Neural cell (in vitro differentiated cells): ENCODE data around the gene ADAMTS4. TPM values are rescaled to one million over a fixed set of nuclear protein-coding genes. Genes with fewer than 3 reads are reported as not detected.
"Not testable (repeated sequence)": the region's sequence is repeated elsewhere in the genome, so short reads cannot be mapped to it uniquely, and the experiment has no call there.

Source experiments
- H2AFZ ChIP-seq: fragments of 200-600, 300-800 bp; sonication (generic), shearing (Covaris generic); 2 replicates; pipeline ENCODE4 v1.6.0; 2014; ENCODE audit warnings: low read depth, mild to moderate bottlenecking, antibody characterized with exemption, low read length, moderate library complexity
- H3F3A ChIP-seq: fragments of 200-600 bp; shearing (Covaris generic); 2 replicates; pipeline ENCODE4 v1.6.1; 2016; ENCODE audit warnings: mild to moderate bottlenecking, moderate library complexity, mixed read lengths, antibody characterized with exemption, low read length; ENCODE audit not compliant: insufficient read depth, poor library complexity, severe bottlenecking
- H3K27ac ChIP-seq: fragments of 200-600, 300-800 bp; sonication (generic), shearing (Covaris generic); 2 replicates; pipeline ENCODE4 v1.5.1; 2014; ENCODE audit warnings: mild to moderate bottlenecking, low read length, moderate library complexity
- H3K27me3 ChIP-seq: fragments of 300-800, 200-600 bp; sonication (generic), shearing (Covaris generic); 2 replicates; pipeline ENCODE4 v1.6.0; 2014; ENCODE audit warnings: mild to moderate bottlenecking, low read depth, low read length, moderate library complexity; ENCODE audit not compliant: insufficient read depth
- H3K36me3 ChIP-seq: fragments of 300-800, 200-600 bp; sonication (generic), shearing (Covaris generic); 2 replicates; pipeline ENCODE4 v1.5.1; 2014; ENCODE audit warnings: mild to moderate bottlenecking, antibody characterized with exemption, low read length, moderate library complexity; ENCODE audit not compliant: insufficient read depth
- H3K4me2 ChIP-seq: fragments of 300-800, 200-600 bp; sonication (generic), shearing (Covaris generic); 2 replicates; pipeline ENCODE4 v1.6.0; 2014; ENCODE audit warnings: mild to moderate bottlenecking, low read length
- H3K4me3 ChIP-seq: fragments of 300-800, 200-600 bp; sonication (generic), shearing (Covaris generic); 2 replicates; pipeline ENCODE4 v1.5.1; 2014; ENCODE audit warnings: mild to moderate bottlenecking, low read length, moderate library complexity
- H3K79me2 ChIP-seq: fragments of 200-600 bp; shearing (Covaris generic); replicated peaks from 2 replicates; pipeline ENCODE4 v1.6.0; 2014; ENCODE audit warnings: mild to moderate bottlenecking, low read length, moderate library complexity; ENCODE audit not compliant: insufficient read depth
- H3K9ac ChIP-seq: fragments of 300-800, 200-600 bp; sonication (generic), shearing (Covaris generic); 2 replicates; pipeline ENCODE4 v1.6.1; 2016; ENCODE audit warnings: mild to moderate bottlenecking, low read length, mixed read lengths
- H3K9me2 ChIP-seq: fragments of 200-600 bp; shearing (Covaris generic); 2 replicates; pipeline ENCODE4 v1.6.1; 2016; ENCODE audit warnings: mild to moderate bottlenecking, low read length, mixed read lengths; ENCODE audit not compliant: insufficient read depth
- H3K9me3 ChIP-seq: fragments of 200-600, 300-800 bp; sonication (generic), shearing (Covaris generic); 2 replicates; pipeline ENCODE4 v1.6.1; 2016; ENCODE audit warnings: mild to moderate bottlenecking, mixed run types, low read length, moderate library complexity, mixed read lengths
- H4K20me1 ChIP-seq: fragments of 200-600 bp; shearing (Covaris generic); 2 replicates; pipeline ENCODE4 v1.6.1; 2016; ENCODE audit warnings: mild to moderate bottlenecking, mixed run types; ENCODE audit not compliant: insufficient read depth
- EP300 ChIP-seq: fragments of 450-650 bp; conservative IDR thresholded peaks from 2 replicates; pipeline ENCODE4 v1.6.1; 2014; ENCODE audit warnings: antibody characterized with exemption, mild to moderate bottlenecking, moderate library complexity; ENCODE audit not compliant: poor library complexity, severe bottlenecking
- EZH2 ChIP-seq: fragments of 200-600, 300-800 bp; shearing (Covaris generic), sonication (generic); IDR thresholded peaks from 2 replicates; pipeline ENCODE4 v1.6.1; 2014; ENCODE audit warnings: antibody characterized with exemption, low read length, borderline replicate concordance, mild to moderate bottlenecking; ENCODE audit not compliant: insufficient read depth, poor library complexity, severe bottlenecking
- MXI1 ChIP-seq: fragments of 450-650 bp; conservative IDR thresholded peaks from 2 replicates; pipeline ENCODE4 v1.6.1; 2014; ENCODE audit warnings: antibody characterized with exemption, mild to moderate bottlenecking; ENCODE audit not compliant: poor library complexity, severe bottlenecking
- REST ChIP-seq: IDR thresholded peaks from 2 replicates; pipeline ENCODE4 v1.6.1; 2012; ENCODE audit warnings: borderline replicate concordance
- SMC3 ChIP-seq: fragments of 450-650 bp; conservative IDR thresholded peaks from 2 replicates; pipeline ENCODE4 v1.6.1; 2014; ENCODE audit warnings: antibody characterized with exemption, mild to moderate bottlenecking, moderate library complexity; ENCODE audit not compliant: poor library complexity
- polyA plus RNA-seq: library from polyadenylated mRNA; depleted of rRNA; stranded (reverse); fragments of >200 nt; gene quantifications from 2 replicates; pipeline ENCODE4 v1.2.3, GENCODE V29; 2014
- TF ChIP-seq, protein P1 (sequence below): fragments of 450-650 bp; IDR thresholded peaks from 2 replicates; pipeline ENCODE4 v1.5.1; 2014; ENCODE audit warnings: antibody characterized with exemption, mild to moderate bottlenecking, moderate library complexity; ENCODE audit not compliant: poor library complexity, severe bottlenecking

The ADAMTS4 gene
- polyA plus RNA-seq, 1 donor from 2014 or later, result 0.04 TPM

DNA sequence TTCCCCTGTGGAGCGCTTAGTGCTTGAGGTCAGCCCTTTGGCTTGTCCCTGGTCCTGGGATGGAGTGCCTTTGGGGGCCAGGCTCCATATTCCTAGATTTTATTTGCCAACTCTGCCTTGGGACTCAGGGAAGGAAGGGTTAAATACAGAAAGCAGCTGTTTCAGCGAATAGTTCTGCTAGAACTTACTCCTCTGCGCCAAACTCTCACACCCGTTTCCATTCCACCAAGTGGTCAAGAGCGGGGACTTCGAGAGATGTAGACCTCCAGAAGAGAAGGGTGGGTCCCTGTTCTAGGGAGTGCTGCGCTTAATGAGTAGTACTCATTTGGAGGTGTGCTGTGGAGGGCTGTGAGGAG, 26.3 kb upstream of the ADAMTS4 start:
- peak overlapping the region; percentile 22 for H2AFZ ChIP-seq
- no peak overlapping the region for H3K4me3 ChIP-seq
- H3K9me2 ChIP-seq, result no peaks in the 10 kb centered on the region
- H3K9me3 ChIP-seq, result no peaks in the 10 kb centered on the region
- peak overlapping the region; percentile 21 for H3K27ac ChIP-seq
- peaks cover 2% of the 10 kb centered on the region for H3K79me2 ChIP-seq
- H3K27me3 ChIP-seq, result no peaks in the 10 kb centered on the region
- no peak for TF ChIP-seq MXI1
- TF ChIP-seq SMC3, result no peak
- TF ChIP-seq, protein P1, sequence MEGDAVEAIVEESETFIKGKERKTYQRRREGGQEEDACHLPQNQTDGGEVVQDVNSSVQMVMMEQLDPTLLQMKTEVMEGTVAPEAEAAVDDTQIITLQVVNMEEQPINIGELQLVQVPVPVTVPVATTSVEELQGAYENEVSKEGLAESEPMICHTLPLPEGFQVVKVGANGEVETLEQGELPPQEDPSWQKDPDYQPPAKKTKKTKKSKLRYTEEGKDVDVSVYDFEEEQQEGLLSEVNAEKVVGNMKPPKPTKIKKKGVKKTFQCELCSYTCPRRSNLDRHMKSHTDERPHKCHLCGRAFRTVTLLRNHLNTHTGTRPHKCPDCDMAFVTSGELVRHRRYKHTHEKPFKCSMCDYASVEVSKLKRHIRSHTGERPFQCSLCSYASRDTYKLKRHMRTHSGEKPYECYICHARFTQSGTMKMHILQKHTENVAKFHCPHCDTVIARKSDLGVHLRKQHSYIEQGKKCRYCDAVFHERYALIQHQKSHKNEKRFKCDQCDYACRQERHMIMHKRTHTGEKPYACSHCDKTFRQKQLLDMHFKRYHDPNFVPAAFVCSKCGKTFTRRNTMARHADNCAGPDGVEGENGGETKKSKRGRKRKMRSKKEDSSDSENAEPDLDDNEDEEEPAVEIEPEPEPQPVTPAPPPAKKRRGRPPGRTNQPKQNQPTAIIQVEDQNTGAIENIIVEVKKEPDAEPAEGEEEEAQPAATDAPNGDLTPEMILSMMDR, result no peak
- no peak overlapping the region for H3K4me2 ChIP-seq
- no peak overlapping the region for H3K9ac ChIP-seq
- no peaks in the 10 kb centered on the region for H3F3A ChIP-seq
- no peaks in the 10 kb centered on the region for H4K20me1 ChIP-seq
- H3K36me3 ChIP-seq, result no peaks in the 10 kb centered on the region

GRCh38 chr1:161224695-161225087, 25.8 kb upstream of the ADAMTS4 start:
- not testable (repeated sequence) for H3K4me3 ChIP-seq, H3K36me3 ChIP-seq, H3F3A ChIP-seq, H3K27me3 ChIP-seq, H3K27ac ChIP-seq, H4K20me1 ChIP-seq, H3K9ac ChIP-seq, H3K9me3 ChIP-seq, H3K79me2 ChIP-seq, H3K4me2 ChIP-seq, H2AFZ ChIP-seq, H3K9me2 ChIP-seq

GRCh38 chr1:161223805-161224694, 25.2 kb upstream of the ADAMTS4 start:
- H3K9me3 ChIP-seq, result no peaks in the 10 kb centered on the region
- H3K79me2 ChIP-seq, result peaks cover 2% of the 10 kb centered on the region
- H4K20me1 ChIP-seq, result no peaks in the 10 kb centered on the region
- H3K27me3 ChIP-seq, result no peaks in the 10 kb centered on the region
- H3K9me2 ChIP-seq, result no peaks in the 10 kb centered on the region
- H3K4me3 ChIP-seq, result no peak overlapping the region
- H3K4me2 ChIP-seq, result no peak overlapping the region
- H3K27ac ChIP-seq, result no peak overlapping the region
- no peak overlapping the region for H2AFZ ChIP-seq
- TF ChIP-seq EP300, result no peak
- no peak for TF ChIP-seq REST
- TF ChIP-seq, protein P1, result no peak
- TF ChIP-seq EZH2, result no peak
- H3F3A ChIP-seq, result no peaks in the 10 kb centered on the region
- H3K36me3 ChIP-seq, result no peaks in the 10 kb centered on the region
- H3K9ac ChIP-seq, result no peak overlapping the region
